NCI-H82 (cell line): Measurements from ENCODE around the gene RBM20.
"Not testable (repeated sequence)": the region's sequence is repeated elsewhere in the genome, so short reads cannot be mapped to it uniquely, and the experiment has no call there.

ENCODE experiments used
- DNase-seq: peaks from one replicate; lab custom pipeline; 2025; lab: John Stamatoyannopoulos, UW

The RBM20 gene

GRCh38 chr10:110643653-110644597 is at the start of gene RBM20:
RBM20 (plus strand) TSS chr10:110644336; CDS start chr10:110644455, 119 bp downstream.
- DNase-seq = peak; percentile 57

GRCh38 chr10:110597476-110597875 is 46.7 kb upstream of the RBM20 start:
- no peak for DNase-seq

- peak; percentile 81 for DNase-seq
These were observed 43.5 kb upstream of the RBM20 start for GRCh38 chr10:110600487-110601101.

- no peak for DNase-seq
These were observed 42.6 kb upstream of the RBM20 start for GRCh38 chr10:110601581-110601980.

GRCh38 chr10:110608087-110608486 is 36.0 kb upstream of the RBM20 start:
- DNase-seq = no peak

- peak; percentile 65 for DNase-seq
These were observed 34.5 kb upstream of the RBM20 start for GRCh38 chr10:110609605-110610004.

GRCh38 chr10:110610308-110610774 is 33.8 kb upstream of the RBM20 start:
- DNase-seq = peak; percentile 73

- peak; percentile 35 for DNase-seq
These were observed 33.4 kb upstream of the RBM20 start for GRCh38 chr10:110610781-110611180.

- no peak for DNase-seq
These were observed 32.0 kb upstream of the RBM20 start for GRCh38 chr10:110612087-110612486.

- DNase-seq = no peak
These were observed 31.5 kb upstream of the RBM20 start for GRCh38 chr10:110612629-110613028.

GRCh38 chr10:110613341-110613995 is 30.7 kb upstream of the RBM20 start:
- no peak for DNase-seq

GRCh38 chr10:110613996-110614495 is 30.1 kb upstream of the RBM20 start:
- DNase-seq = no peak

- DNase-seq = no peak
These were observed 28.9 kb upstream of the RBM20 start for GRCh38 chr10:110615057-110615747.

- no peak for DNase-seq
These were observed 27.6 kb upstream of the RBM20 start for GRCh38 chr10:110616493-110617033.

- peak; percentile 91 for DNase-seq
These were observed 26.5 kb upstream of the RBM20 start for GRCh38 chr10:110617425-110618229.

GRCh38 chr10:110618230-110618610 is 25.9 kb upstream of the RBM20 start:
- DNase-seq = no peak

GRCh38 chr10:110619514-110620397 is 24.4 kb upstream of the RBM20 start:
- peak; percentile 93 for DNase-seq

GRCh38 chr10:110620398-110620719 is 23.8 kb upstream of the RBM20 start:
- no peak for DNase-seq

GRCh38 chr10:110623316-110623715 is 20.8 kb upstream of the RBM20 start:
- DNase-seq = not testable (repeated sequence)
